GM19467 (cell line): ENCODE measurements around the gene LTF.

Experiments used
- ATAC-seq: cut with Tn5 transposase; IDR thresholded peaks from one replicate; pipeline ENCODE4 v1.9.1; 2021; ENCODE audit warnings: mild to moderate bottlenecking, moderate library complexity; ENCODE audit not compliant: unreplicated experiment

LTF gene

DNA sequence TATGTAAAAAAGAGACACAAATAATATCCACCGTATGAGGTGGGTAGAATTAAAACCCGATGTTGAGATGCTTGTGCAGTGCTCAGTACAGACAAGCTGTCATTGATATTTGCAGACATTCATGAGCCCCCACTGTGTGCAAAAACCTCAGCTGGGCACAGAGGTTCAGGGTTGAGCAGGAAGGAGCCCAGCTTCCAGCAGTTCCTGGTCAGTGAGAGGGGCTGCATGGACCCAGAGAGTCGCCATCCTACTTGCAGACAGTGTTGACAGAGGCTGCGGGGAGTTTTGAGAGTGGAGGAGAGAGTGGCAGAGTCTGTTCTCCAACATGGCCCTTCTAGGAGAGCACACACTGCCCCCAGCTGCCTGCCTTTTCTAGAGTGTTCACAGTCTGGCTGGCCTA lies 6.1 kb upstream of the LTF start:
- no peak for ATAC-seq

DNA sequence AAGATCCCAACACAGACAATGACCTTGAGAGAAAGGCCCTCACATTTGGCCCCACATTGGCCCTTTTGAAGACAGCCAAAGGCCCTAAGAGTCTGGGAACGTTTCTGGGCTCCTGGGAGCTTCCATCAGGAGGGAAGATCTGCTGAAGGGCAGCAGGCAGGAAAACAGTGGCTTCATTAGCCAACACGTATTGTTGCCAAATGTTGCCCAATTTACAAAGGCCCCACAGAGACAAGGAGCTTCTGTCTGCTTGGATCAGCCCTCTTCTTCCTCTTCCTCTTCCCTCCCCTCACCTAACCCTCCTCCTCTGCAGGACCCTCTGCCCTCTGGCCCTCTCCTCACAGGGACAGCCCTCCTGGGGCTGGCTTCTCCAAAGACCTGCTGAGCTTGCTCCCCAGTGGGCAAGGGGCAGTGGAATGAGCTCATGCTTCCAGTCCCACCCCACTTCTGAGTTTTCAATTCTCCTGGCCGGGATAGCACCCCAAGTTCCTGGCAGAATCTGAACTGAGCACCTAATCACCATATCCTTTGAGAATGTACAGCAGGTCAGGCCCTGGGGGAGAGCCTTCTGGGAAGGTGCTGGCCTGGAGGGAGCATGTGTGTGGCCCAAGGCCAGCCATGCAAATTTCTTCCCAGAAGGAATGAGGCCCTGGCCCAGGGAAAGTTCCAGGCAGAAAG lies 5.1 kb upstream of the LTF start:
- no peak for ATAC-seq

DNA sequence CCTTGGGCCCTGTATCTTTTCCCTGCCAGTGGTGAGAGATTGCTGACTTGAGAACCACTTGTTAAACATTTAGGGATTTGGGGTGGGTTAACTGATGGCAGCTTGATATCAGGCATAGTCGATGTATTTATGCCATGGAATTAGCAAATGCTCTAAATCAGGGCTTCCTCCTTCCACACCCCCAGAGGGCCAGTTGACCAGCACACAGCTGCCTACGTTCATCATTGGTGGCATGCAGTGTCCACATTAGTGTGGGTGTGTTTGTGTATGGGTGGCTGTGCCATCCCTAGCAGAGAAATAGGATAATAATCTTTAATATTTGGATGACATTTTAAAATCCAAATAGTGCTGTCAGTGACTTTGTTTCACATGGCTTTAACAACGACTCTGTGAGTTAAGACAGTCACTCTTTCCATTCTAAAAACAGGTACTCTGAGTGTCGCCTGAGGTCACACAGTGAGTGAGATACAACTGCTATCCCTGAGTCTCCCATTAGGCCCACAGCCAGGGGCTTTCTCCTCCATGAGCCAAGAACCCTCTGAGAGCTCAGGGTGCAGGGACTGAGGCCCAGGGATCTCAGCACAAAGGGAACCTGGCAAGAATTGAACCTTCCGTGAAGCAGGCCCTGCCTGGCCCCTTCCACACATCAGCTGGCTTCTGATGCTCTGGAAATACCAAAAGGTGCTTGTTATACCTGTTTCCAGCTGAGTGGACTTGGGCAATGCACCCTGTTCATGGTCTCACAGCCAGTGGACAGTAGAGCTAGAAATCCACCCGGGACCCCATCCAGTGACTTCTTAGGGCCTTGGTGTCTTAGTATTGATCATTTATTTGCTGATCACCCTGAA lies 4.3 kb upstream of the LTF start:
- ATAC-seq, result no peak

DNA sequence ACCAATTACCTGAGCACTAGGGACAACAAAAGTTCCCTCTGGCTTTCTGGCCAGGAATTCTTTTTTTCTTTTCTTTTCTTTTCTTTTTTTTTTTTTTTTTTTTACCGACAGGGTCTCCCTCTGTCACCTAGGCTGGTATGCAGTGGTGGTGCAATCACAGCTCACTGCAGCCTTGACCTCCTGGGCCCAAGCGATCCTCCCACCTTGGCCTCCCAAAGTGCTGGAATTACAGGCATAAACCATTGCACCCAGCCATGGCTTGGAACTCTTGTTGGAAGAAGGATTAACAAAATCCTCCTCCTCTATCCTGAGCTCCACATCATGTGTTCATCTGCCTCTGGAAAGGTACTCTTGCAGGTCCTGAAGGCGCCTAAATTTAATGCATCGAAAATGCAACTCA lies 2.9 kb upstream of the LTF start:
- no peak for ATAC-seq

DNA sequence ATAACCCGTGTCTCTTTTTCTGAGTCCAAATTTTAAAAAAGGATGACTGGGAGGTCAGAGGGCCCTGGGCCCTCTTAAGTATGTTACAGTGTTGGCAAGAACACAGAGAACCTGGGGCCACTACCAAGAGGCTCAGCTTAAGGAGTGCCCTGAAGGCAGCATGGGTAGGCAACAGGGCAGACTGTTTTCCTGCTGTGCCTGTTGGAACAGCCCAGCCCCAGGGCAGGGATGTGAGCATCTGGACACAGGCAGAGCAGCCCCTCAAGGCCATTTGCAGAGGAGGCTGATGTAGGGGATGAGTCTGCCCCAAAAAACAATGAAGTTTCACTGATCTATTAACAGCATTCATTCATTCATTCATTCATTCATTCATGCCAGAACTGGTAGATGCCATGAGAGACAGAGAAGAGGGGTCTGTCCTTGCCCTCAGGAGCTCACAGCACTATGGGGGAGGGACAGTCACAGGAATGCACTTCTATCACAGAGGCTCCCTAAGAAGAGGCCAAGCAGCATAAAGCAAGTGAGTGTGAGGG lies 2.2 kb upstream of the LTF start:
- no peak for ATAC-seq

DNA sequence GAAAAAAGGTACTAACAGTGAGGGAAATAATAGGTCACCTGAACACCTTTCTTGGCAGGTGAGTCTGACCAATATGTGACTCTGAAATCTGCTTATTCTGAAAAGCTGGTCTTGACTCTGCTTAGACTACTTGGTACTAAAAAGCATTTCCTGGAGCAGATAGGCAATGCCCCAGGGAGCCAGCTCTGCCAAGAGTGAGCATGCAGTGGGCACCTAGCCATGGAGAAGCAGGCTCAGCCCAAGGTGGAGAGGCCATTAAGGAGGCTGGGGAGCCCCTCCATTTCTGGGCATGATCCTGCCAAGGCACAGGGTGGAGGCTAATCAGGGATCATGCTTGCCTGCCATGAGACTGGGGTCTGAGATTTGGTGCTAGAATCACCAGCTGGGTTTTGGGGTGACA lies 1.6 kb upstream of the LTF start:
- ATAC-seq, result no peak

DNA sequence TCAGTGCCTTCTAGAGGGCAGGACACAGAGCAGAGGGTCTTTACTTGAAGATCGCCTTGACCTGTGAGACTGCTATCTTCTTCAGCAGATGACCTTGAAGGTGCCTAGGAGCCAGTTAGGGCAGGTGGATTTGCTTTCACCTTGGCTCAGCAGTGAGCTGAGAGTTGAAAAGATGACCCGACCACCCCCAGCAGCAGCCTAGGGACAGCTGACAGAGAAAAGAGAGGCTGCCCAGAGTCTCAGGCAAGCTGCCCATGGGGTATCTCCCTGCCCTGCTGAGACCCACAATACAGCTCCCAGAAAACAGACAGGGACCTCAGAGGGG lies 453 bp upstream of the LTF start:
- no peak for ATAC-seq

DNA sequence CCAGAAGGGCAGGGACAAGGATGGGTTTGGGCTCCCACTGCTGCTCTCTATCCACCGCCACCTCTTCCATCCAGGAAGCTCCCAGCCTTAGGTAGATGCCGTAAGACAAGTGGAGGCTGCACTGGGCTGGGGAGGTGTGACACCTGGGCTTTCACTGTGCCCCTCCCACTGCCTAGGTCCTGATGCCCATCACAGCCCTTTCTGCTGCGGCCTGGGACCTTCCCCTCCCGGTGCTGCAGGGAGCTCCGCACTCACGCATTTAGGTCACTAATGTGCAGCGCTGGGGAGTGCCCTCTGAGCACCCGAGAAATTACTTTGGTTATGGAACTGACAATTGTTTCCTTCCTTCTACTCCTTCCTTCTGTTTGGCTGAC lies 850 bp downstream of the LTF start:
- no peak for ATAC-seq

DNA sequence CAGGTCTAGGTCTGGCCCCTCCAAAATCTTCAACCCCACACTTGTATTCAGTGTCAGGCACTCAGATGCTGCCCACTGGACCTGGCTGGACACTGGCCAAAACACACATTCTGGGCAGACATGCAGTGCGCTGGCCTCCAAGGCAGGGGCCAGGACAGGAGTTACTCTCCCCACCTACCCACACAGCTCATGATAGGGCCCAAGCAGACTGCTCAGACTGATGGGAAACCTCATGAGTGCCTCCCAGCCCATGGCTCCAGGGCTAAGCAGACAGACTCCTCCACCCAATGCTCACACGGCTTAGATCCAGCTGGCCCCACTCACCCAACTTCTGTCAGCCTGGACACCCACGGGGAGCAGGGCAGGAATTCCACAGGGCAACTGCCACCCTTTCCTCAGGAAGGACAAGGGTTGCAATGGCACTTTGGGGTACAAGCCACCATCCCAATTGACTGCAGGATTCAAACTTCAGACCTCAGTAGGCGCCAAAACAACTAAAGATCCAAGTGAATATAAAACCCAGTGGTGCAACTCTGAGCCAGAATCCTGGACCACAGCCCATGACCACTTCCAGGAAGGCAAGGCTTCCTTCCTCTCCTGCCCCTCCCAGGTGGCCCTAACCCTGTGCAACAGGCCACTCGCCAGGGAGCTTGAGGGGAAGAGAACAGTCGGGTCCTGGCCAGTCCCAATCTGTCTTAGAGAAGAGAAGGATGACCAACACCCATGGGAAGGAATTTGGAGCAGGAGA lies 1.4 kb downstream of the LTF start:
- no peak for ATAC-seq

DNA sequence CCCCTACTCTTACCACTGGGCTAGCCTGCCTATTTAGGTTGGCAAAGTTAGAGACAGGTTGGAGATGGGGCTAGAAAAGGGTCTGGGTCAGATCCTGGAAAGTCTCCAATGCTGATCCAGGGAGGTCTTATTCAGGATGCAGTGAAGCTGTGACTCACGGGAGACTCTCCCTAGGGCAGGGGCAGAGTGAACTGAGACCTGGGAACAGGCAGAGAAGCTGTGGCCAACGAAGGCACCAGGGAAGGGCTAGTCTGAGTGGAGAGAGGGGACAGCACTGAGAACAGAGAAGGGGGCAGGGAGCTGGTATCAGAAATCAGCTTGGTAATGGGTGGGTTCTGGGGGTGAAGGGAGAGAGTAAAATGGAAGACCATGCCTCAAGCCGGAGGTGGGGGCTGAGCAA lies 2.2 kb downstream of the LTF start:
- no peak for ATAC-seq

DNA sequence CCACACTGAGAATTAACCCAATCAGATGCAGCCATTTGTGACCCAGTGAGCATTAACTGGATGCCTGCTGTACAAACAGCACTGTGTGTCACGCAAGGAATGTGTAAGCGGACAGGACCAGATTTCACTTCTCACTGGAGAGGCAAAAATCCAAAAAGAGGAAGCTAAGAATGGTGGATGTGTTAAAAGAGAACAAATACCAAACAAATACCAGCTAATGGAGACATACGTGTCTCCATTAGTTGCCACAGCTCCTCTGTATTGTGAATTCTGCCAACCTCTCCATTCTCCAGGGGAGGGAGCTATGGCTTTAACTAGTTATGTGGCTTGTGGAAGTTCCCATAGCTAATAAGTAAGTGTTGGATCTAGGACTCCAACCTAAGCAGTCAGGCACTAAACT lies 2.6 kb downstream of the LTF start:
- no peak for ATAC-seq

DNA sequence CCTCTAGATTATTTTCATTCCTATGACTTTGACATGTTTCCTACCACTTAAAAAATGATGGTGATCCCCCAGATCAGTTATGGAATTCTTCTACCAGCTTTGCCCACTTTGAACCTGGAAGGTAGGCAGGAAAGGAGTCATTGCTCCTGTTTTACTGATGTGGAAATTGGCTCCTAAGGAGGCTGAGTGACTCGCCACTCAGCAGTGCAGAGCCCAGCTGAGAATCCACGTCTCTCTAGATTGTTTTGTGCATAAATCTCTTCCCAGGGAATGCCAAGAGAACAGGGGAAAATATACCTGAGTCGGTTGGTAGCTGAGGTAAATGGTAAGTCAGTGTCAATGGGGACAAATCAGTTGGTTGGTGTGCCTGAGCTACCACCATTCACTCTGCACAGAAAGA lies 4.7 kb downstream of the LTF start:
- ATAC-seq, result no peak

DNA sequence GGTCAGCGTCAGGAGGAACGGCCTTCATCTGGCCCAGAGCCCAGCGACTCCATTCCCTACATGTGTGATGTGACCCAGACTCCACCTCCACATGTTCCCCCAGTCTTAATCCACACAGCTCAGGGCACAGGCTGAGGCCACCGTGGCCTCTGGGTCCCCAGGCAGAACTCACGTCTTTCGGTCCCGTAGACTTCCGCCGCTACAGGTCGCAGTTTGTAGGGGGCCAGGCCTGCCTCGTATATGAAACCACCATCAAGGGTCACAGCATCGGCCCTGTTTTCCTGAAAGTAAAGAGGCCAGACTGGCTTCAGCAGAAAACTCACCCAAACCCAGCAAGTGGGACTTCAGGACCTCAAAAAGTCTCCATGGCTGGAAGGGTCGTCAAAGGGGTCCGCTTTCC lies 8.6 kb downstream of the LTF start:
- no peak for ATAC-seq

DNA sequence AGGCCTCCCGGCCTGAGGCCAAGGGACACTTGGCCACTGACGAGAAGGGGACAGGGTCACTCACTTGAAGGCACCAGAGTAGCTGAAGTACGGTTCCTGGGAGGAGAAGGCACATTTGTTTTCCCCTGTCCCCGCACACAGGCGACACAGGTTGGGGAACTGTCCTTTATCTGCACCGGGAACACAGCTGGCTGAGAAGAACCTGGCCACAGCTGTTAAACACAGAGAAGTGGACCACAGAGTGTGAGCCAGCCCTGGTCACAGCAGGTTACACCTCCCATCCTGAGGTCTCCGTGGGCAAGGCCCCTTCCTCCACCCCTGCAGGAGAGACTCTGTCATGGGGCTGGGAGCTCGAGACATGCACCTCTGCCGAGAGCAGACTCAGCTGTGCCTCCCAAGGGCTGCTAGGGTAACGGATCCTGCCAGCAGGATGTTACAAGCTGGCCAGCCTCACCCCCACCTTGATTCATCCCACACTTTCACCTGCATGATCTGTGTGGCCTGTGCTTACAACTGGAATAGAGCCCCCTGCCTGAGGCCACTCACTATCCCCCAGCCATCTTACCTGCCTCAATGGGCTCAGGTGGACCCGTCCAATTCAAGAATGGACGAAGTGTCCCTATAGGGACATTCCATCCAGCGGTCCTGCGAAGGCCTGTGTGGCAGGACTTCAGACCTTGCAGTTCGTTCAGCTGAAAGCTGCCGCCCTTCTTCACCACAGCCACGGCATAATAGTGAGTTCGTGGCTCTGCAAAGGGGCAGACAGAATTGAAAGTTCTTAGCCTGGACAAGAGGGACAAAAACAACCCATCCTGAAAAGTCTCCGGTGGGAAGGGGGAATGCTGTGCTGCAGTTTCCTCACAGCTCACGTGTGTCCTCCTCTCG lies 9.2 kb downstream of the LTF start:
- ATAC-seq, result no peak

DNA sequence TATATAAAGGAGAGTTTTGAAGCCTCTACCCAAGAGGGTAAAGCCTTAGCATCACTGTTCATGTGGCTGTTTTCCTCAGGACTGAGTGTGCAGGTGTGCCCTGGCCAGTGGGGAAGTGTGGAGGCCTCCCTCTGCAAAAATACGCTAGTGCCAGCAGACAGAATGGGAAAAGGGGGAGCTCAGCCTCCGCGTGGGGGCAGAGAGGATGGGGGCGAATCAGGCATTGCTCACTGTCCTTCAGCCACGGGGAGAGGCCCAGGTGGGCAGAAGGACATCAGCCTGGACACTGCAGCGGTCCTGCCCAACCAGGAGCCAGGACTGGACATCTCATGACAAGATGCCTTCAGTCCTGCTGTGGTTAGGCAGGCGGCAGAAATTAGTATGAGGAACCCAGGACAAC lies 10.1 kb downstream of the LTF start:
- ATAC-seq, result no peak

DNA sequence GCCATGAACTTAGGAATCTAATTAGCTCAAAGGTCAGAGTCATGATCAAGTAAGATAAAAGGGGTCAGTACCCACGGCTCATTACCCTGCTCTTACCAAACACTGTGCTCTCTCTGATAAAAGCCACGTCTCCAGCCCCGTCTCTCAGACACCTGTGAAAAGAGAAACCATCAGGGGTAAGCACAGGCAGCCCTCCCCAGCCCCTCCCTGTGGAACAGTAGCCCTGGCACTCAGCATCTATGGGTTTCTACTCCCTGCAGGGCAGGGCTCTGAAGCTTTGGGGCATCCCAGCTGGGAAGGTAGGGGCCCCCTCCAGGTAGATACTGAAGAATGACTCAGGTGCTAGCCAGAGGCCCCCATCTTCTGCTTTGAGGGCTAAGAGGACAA lies 10.5 kb downstream of the LTF start:
- no peak for ATAC-seq

DNA sequence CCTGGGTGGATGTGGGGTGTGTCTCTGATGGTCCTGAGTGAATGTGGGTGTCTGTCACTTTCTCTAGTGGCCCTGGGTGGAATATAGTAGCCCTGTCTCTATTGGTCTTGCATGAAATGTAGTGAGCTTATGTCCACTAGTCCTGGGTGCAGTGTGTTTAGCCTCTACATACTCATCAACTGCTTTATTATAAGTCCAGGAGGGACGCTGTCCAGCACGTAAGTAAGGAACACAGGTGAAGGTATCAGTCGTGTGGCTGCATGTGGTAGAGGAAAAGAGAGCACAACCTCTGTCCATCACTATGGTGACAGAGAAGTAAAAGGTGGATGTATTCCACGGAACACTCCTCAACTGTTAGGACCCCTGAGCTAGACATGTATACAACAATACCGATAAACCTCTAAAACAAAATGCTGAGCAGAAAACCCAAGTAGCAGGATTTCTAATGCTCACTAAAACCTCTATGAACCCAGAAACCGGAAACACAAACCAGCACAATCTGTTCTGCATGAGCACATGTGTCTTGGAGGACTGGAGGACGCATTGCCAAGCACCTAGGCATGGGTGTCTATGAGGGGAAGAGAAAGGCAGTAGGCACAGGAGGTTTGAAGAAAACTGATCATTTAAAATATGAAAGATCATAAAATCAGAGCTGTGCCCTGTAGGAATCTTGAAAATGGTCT lies 11.0 kb downstream of the LTF start:
- no peak for ATAC-seq

DNA sequence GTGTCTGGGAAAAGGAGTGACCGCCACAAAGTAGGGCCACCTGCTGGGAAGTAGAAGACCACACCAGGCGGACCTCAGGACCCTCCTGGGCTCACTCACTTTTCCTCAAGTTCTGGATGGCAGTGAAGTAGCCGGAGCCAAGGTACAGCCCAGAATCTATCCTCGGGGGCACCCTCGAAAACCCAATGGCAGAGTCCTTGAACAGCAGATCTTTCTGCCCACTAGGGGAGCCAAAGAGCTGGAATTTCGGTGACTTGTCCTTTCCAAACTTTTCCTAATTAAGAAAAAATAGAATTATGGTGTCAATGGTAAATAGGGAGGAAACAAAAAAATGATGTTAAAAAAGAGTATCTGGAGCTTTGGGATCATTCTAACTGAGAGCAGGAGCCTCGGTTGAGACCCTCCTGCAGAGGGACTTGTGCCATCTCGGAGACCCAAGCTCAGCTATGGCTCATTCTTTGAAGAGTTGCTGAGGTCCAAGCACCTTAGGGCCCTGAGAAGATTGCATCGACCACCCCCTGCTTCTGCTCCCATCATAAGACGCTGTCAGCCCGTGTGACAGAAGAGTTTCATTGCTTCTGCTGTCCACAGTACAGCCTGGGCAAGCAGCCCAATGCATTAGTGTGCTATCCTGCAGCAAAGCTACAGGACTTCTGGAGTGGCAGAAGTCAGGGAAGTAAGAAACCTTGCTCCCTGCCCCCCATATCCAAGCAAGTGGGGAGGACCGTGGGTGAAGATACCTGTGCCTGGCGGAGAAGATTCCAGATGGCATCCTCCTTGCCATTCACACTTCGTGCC lies 14.8 kb downstream of the LTF start:
- ATAC-seq, result no peak

DNA sequence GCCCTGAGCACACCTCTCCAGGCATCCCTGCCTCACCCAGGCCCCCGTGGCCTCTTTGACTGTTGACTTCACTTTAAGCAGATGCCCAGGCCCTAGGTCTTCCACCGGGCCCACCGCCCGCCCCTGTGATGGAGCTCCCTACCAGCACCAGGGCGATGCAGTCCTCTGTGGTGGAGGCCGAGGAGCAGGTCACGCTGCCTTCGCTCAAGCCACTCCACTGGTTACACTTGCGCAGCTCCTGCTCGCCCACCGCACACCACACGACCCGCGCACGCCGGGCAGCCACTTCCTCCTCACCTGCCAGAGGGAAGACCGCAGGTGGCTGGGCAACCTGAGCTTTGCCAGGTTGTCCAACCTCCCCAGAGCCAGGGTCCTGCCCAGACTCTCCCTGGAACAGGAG lies 16.0 kb downstream of the LTF start:
- ATAC-seq, result no peak
